CD4-positive, alpha-beta T cell treated with Interleukin-21 for 1 hour (primary cell): ENCODE data around the gene BTG1.

Source experiments
- DNase-seq: peaks from one replicate; pipeline ENCODE4 v3.0.0-alpha.2; 2020

The BTG1 gene

GRCh38 chr12:92145731-92146496, at the start of gene BTG1:
Gene BTG1, minus strand, starts transcription at chr12:92145846. Its CDS starts 311 bp downstream, at chr12:92145535.
- peak; percentile 100 for DNase-seq

GRCh38 chr12:92194561-92194960, 48.9 kb upstream of the BTG1 start:
- DNase-seq = no peak

GRCh38 chr12:92193846-92194245, 48.2 kb upstream of the BTG1 start:
- DNase-seq = no peak

- DNase-seq = no peak
Observed at GRCh38 chr12:92193063-92193462, 47.4 kb upstream of the BTG1 start.

- DNase-seq = no peak
Observed at GRCh38 chr12:92192360-92192759, 46.7 kb upstream of the BTG1 start.

- DNase-seq = no peak
Observed at GRCh38 chr12:92191061-92191460, 45.4 kb upstream of the BTG1 start.

GRCh38 chr12:92188517-92189188, 43.0 kb upstream of the BTG1 start:
- no peak for DNase-seq

GRCh38 chr12:92186038-92186470, 40.4 kb upstream of the BTG1 start:
- peak; percentile 53 for DNase-seq

GRCh38 chr12:92185052-92185451, 39.4 kb upstream of the BTG1 start:
- DNase-seq = peak; percentile 65

- no peak for DNase-seq
Observed at GRCh38 chr12:92183575-92183974, 37.9 kb upstream of the BTG1 start.

GRCh38 chr12:92178340-92178739, 32.7 kb upstream of the BTG1 start:
- DNase-seq = no peak

- DNase-seq = no peak
Observed at GRCh38 chr12:92176646-92177045, 31.0 kb upstream of the BTG1 start.

GRCh38 chr12:92175961-92176360, 30.3 kb upstream of the BTG1 start:
- no peak for DNase-seq

GRCh38 chr12:92170050-92170449, 24.4 kb upstream of the BTG1 start:
- DNase-seq = no peak

- no peak for DNase-seq
Observed at GRCh38 chr12:92167075-92167474, 21.4 kb upstream of the BTG1 start.

GRCh38 chr12:92164712-92165111, 19.1 kb upstream of the BTG1 start:
- no peak for DNase-seq

- DNase-seq = no peak
Observed at GRCh38 chr12:92162079-92162478, 16.4 kb upstream of the BTG1 start.

GRCh38 chr12:92158796-92159439, 13.3 kb upstream of the BTG1 start:
- DNase-seq = peak; percentile 1

- DNase-seq = no peak
Observed at GRCh38 chr12:92156704-92157395, 11.2 kb upstream of the BTG1 start.

GRCh38 chr12:92156139-92156538, 10.5 kb upstream of the BTG1 start:
- no peak for DNase-seq

- no peak for DNase-seq
Observed at GRCh38 chr12:92155733-92156132, 10.1 kb upstream of the BTG1 start.

GRCh38 chr12:92151916-92152315, 6.3 kb upstream of the BTG1 start:
- no peak for DNase-seq

GRCh38 chr12:92149563-92149962, 3.9 kb upstream of the BTG1 start:
- DNase-seq = no peak
